ENCODE data around the gene ZDHHC11B.

Gene ZDHHC11B

DNA sequence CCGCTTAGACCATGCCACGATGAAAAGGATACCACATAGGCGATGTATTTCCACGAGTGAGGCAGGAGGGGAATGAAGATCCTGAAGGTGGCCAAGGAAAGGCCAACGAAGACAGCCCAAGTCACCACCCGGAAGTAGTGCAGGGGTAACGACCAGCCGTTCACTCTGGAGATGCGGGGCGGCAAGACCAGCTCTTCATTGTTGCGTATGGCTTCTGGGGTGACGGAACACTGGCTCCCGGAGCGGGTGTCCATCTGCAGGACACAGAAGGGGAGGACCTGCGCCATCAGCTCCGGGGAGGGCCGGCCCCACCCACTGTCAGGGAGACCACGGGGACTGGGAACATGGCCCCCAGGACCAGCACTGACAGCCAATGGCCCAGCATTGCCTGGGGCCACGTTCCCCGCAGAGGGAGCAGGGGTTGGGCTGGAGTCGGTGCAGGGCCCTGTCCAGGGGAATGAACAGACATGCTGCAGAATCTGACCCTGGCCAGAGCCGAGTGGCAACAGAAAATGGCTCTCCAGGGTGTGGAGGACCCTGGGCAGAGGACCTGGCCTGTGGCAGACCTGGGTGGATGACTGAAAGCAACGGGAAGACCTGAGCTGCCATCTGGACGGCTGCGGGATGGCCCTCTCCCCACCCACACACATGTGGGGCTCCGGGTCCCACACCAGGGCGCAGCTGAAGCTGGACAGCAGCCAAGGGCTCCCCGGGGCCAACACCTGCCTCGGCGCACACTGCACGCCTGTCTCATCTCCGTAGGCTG lies 17.7 kb downstream of the ZDHHC11B start:
- ChIA-PET POLR2A (no interaction called here), CTCF (no interaction called here)
- Histone ChIP-seq H3K4me1 (ENCODE audit: control insufficient read depth, insufficient read depth, low read length) (no peaks in the 10 kb centered on the region), H3K27ac (ENCODE audit: extremely low read depth, low read depth, low read length) (no peak overlapping the region), H3K4me3 (ENCODE audit: low read depth, low read length) (no peak overlapping the region), H3K36me3 (ENCODE audit: control insufficient read depth in 2 of 2, insufficient read depth in 1 of 2, low read length in 2 of 2) (peaks cover 0 to 13% of the 10 kb centered on the region in 2 experiments; a peak in 1 of 3 replicates), H3K9me3 (ENCODE audit: control insufficient read depth, insufficient read depth, low read depth, low read length) (no peaks in the 10 kb centered on the region)
- TF ChIP-seq ZEB2 (tag by site-specific recombination; IDR thresholded peaks at IDR 0.05) (no peak), ZNF768 (tag by site-specific recombination; IDR thresholded peaks at IDR 0.05) (no peak), TSHZ1 (tag by site-specific recombination; IDR thresholded peaks at IDR 0.05; ENCODE audit: borderline replicate concordance) (no peak), ZFP41 (tag by site-specific recombination; IDR thresholded peaks at IDR 0.05; ENCODE audit: borderline replicate concordance) (no peak), ZNF514 (tag by site-specific recombination; IDR thresholded peaks at IDR 0.05) (no peak), ZNF423 (tag by site-specific recombination; IDR thresholded peaks at IDR 0.05) (no peak), ZNF621 (tag by site-specific recombination; IDR thresholded peaks at IDR 0.05) (no peak), ZNF184 (tag by site-specific recombination; IDR thresholded peaks at IDR 0.05) (no peak), ZNF394 (tag by site-specific recombination; IDR thresholded peaks at IDR 0.05; ENCODE audit: borderline replicate concordance) (no peak), ZNF777 (tag by site-specific recombination; IDR thresholded peaks at IDR 0.05; ENCODE audit: borderline replicate concordance) (no peak)
- TF ChIP-seq, protein P1, sequence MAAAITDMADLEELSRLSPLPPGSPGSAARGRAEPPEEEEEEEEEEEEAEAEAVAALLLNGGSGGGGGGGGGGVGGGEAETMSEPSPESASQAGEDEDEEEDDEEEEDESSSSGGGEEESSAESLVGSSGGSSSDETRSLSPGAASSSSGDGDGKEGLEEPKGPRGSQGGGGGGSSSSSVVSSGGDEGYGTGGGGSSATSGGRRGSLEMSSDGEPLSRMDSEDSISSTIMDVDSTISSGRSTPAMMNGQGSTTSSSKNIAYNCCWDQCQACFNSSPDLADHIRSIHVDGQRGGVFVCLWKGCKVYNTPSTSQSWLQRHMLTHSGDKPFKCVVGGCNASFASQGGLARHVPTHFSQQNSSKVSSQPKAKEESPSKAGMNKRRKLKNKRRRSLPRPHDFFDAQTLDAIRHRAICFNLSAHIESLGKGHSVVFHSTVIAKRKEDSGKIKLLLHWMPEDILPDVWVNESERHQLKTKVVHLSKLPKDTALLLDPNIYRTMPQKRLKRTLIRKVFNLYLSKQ (tag by site-specific recombination; IDR thresholded peaks at IDR 0.05; ENCODE audit: borderline replicate concordance): no peak

DNA sequence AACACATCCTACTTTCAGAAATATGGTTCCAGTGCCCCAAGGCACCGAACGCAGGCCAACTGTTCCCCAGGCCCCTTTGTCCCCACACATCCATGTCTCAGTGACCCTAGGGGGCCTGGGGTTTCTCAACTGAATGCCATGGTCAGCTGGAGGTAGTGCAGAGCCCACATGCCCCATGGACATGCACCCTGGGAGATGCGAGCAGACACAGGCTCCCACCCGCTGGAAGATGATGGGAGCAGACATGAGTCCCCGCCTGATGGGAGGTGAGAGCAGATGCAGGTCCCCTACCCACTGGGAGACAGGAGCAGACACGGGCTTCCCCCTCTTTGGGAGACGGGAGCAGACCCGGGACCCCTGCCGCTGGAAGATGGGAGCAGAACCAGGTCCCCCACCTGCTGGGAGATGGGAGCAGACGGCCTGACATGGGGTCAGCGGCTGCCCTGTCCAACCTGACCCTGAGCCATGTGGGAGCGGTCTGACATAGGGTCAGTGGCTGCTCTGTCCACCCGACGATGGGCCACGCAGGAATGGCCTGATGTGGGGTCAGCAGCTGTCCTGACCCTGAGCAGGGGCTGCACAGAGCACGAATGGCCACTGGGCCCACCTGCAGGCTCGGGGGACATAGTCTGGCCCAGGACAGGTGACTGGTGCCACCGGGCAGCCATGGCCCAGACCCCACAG lies 18.4 kb downstream of the ZDHHC11B start:
- no peak overlapping the region for H3K27ac ChIP-seq (ENCODE audit: extremely low read depth, low read depth, low read length)
- POLR2A ChIA-PET: no interaction called here
- CTCF ChIA-PET: no interaction called here
- H3K4me1 ChIP-seq (ENCODE audit: control insufficient read depth, insufficient read depth, low read length): no peaks in the 10 kb centered on the region
- no peak overlapping the region for H3K4me3 ChIP-seq (ENCODE audit: low read depth, low read length)
- TF ChIP-seq ZNF174 (tag by site-specific recombination; IDR thresholded peaks at IDR 0.05) (no peak), GLIS1 (tag by site-specific recombination; IDR thresholded peaks at IDR 0.05) (peak; percentile 35; the same call in 1 of the 2 replicates), ZNF707 (tag by site-specific recombination; IDR thresholded peaks at IDR 0.05) (no peak), WT1 (tag by site-specific recombination; IDR thresholded peaks at IDR 0.05) (no peak)
- H3K36me3 ChIP-seq (ENCODE audit: control insufficient read depth in 2 of 2, insufficient read depth in 1 of 2, low read length in 2 of 2): peaks cover 0 to 13% of the 10 kb centered on the region in 2 experiments; a peak in 1 of 3 replicates
- no peaks in the 10 kb centered on the region for H3K9me3 ChIP-seq (ENCODE audit: control insufficient read depth, insufficient read depth, low read depth, low read length)
